HFF-Myc (cell line): ENCODE results near the gene PRPF19.

Experiments used
- DNase-seq: peaks from one replicate; pipeline ENCODE4 v3.0.0-alpha.2; 2011; ENCODE audit warnings: low read depth; ENCODE audit errors: extremely low read depth
- H3K4me3 ChIP-seq: replicated peaks from 2 replicates; pipeline ENCODE4 v1.5.1; 2011; ENCODE audit warnings: low read depth, mild to moderate bottlenecking, control low read depth, low read length
- CTCF ChIP-seq: IDR thresholded peaks from 2 replicates; pipeline ENCODE4 v1.5.1; 2012; ENCODE audit warnings: mild to moderate bottlenecking, low read depth, low read length, control low read depth; ENCODE audit errors: missing control alignments

PRPF19 gene

DNA sequence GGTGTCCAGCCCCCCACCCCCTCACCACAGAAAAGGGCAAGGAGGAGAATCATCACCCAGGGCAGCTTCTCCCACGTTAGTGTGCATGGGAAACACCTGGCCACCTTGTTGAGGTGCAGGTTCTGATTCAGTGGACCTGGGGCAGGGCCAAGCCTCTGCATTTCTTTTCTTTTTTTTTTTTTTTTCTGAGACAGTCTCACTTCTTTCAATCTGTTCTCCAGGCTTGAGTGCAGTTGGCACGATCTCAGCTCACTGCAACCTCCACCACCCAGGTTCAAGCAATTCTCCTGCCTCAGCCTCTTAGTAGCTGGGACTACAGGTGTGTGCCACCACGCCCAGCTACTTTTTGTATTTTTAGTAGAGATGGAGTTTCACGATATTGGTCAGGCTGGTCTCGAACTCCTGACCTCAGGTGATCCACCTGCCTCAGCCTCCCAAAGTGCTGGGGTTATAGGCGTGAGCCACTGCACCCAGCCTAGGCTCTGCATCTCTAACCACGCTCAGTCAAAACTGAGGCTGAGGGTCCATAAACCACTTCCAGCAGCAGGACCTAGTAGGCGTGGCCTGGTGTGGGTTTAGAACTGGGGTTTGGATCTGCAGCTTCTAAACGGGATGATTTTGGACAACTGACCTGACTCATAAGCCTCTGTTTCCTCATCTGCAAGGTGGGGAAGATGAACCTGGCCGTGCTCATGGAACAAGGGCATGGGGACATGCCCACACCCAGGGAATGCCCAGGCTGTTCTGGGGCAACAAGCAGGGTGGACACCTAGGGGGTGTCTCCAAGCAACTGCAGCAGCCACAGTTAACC, 38.3 kb downstream of the PRPF19 start:
- DNase-seq: no peak
- no peak for TF ChIP-seq CTCF
- no peak overlapping the region for H3K4me3 ChIP-seq

DNA sequence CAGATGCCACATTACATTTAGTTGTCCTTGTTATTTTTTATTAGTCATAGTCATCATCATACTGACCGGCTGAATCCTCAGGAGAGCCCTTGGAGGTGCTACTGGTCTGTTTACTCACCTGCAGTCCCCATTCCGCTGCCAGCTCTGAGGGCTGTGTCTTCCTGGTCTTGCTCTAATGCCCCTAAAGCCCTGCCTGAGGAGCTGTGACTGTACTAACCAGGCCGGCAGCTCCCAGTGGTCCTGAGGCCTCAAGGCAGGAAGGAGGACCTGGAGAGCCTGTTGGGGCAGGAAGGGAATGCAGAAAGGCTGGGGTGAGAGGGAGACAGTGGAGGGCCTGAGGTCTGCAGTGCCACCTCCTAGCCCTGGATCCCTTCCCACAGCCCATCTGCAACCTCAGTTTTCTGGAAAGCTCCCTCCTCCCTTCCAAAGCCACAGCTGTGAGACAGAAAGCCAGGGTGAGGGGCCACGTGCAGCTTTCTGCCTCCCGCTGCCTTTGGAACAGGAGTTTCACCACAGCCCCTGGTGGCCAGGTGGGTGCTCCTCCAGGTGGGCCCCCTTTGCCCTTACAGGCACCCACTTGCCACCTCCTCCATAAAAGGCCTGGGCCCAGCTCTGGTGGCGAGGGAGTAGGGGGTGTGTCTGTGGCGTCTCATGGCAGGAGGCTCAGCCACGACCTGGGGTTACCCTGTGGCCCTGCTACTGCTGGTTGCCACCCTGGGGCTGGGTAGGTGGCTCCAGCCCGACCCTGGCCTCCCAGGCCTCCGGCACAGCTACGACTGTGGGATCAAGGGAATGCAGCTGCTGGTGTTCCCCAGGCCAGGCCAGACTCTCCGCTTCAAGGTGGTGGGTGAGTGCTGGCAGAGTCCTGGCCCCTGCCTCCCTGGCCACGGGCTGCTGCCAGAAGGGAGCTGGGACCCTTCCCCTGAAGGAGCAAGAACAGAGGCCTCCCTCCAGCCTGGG, 39.2 kb downstream of the PRPF19 start, which contains the start of gene ZP1:
ZP1 (plus strand) TSS at position 632 of the 960 bp plus-strand sequence; CDS start at position 652, 20 bp downstream.
- H3K4me3 ChIP-seq: no peak within 1 kb of the TSS
- TF ChIP-seq CTCF: no peak
- no peak for DNase-seq

GRCh38 chr11:60864856-60865513, 41.4 kb downstream of the PRPF19 start:
- no peak for TF ChIP-seq CTCF
- DNase-seq: no peak
- H3K4me3 ChIP-seq: no peak overlapping the region

DNA sequence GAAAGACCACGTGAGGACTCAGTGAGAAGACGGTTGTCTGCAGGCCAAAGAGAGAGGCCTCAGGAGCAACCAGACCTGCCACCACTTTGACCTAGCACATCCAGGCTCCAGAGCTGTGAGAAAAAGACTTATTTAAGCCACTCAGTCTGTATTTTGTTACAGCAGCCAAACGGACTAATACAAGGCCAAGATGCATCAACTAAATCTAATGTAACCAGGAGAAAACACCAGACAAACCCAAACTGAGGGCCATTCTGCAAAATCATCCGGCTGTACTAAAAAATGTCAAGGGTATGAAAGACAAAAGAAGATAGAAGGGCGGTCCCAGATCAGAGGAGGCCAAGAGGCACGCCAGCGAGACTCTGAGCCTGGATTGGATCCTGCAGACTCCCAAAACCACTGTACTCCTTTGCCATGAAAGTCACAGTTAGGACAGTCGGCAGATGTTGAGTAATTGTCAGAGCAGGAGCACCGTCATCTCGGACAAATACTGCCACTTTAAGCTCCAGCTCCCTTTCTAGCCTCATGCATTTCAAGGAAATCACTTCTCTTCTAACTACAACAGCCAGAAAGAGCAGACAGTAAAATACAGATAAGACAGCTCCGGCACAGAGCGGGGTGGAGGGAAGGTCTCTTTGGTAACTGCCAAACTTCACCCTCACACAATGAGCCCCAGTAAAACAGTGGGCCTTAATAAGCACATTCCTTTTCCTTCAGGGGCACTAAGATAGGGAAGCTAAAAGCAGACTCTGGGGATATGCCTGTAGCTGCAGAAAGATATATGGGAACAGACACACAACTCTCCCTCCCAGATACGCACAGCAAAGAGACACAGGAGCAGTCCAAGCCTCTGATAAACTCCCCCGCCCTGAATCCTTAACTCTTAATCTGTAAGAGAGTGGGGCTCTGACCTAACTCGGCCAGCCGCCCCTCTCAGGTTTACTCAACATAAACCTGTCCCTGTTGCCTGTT, 42.5 kb downstream of the PRPF19 start:
- no peak for TF ChIP-seq CTCF
- H3K4me3 ChIP-seq: no peak overlapping the region
- DNase-seq: no peak

DNA sequence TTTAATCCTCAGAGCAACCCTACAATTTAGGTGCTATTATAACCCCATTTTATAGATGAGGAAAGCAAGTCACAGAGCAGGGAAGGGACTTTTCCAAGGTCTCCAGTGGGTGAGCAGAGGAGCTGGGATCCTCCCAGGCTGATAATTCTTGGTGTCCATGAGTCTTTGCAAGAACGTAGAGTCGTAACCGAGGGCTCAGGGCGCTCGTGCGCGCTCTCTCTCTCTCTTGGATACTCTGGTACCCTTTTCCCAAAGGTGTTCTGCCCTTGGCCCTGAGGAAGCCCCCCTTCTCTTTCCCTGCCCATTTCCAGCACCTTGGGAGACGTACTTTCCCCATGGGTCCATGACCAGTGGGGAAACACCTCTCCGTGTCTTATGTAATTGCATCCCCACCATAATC, 44.2 kb downstream of the PRPF19 start:
- no peak for DNase-seq
- H3K4me3 ChIP-seq: no peak overlapping the region
- no peak for TF ChIP-seq CTCF
